ENCODE data around the gene WDR86. TPM values are rescaled to one million over a fixed set of nuclear protein-coding genes. Genes with fewer than 3 reads are reported as not detected.

Gene WDR86
- total RNA-seq, 1 experiment from 2014 or later, result not detected

DNA sequence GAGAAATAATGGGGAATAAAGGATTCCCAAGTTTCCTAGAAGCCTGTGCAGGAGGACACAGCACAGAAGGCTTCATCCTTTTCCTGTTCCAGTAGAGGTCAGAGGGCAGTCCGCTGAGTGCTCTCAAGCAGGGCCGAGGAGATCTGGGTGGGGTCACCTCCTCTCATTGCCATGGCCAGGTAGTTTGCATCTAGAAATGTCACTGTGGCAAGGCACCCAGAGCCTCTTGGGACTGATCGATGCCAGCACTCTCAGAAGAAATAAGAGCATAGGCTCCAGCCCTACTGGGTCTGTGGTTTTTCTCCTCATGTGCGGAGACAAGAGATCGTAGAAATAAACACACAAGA is 60.4 kb downstream of the WDR86 start:
- intact Hi-C loops (cut with micrococcal nuclease; ENCODE audit: unreplicated experiment), result no loop called here
- H3K27ac Mint-ChIP-seq (ENCODE audit: unreplicated experiment), result peak overlapping the region; percentile 83
- peaks cover 27% of the 10 kb centered on the region for H3K4me1 Mint-ChIP-seq (ENCODE audit: low read depth, unreplicated experiment)
- H3K9me3 Mint-ChIP-seq (ENCODE audit: low read depth, unreplicated experiment), result no peaks in the 10 kb centered on the region
- H3K27me3 Mint-ChIP-seq (ENCODE audit: unreplicated experiment), result no peaks in the 10 kb centered on the region
- peaks cover 29% of the 10 kb centered on the region for H3K36me3 Mint-ChIP-seq (ENCODE audit: insufficient read depth, unreplicated experiment)
- TF ChIP-seq, protein P1, sequence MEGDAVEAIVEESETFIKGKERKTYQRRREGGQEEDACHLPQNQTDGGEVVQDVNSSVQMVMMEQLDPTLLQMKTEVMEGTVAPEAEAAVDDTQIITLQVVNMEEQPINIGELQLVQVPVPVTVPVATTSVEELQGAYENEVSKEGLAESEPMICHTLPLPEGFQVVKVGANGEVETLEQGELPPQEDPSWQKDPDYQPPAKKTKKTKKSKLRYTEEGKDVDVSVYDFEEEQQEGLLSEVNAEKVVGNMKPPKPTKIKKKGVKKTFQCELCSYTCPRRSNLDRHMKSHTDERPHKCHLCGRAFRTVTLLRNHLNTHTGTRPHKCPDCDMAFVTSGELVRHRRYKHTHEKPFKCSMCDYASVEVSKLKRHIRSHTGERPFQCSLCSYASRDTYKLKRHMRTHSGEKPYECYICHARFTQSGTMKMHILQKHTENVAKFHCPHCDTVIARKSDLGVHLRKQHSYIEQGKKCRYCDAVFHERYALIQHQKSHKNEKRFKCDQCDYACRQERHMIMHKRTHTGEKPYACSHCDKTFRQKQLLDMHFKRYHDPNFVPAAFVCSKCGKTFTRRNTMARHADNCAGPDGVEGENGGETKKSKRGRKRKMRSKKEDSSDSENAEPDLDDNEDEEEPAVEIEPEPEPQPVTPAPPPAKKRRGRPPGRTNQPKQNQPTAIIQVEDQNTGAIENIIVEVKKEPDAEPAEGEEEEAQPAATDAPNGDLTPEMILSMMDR (IDR thresholded peaks at IDR 0.05; ENCODE audit: unreplicated experiment), result no peak
- peak overlapping the region; percentile 69 for H3K4me3 Mint-ChIP-seq (ENCODE audit: low read depth, unreplicated experiment)
- CTCF ChIA-PET, result interaction anchor here (1.3 to 1.6 kb wide), 3 partner anchors 8 to 34 kb away, joined by 3 to 6 read pairs (median 5); partner anchors contain the start of gene NUB1
- BruUV-seq (replicated peaks), result TSS peak; percentile 98
- DNase-seq, result peak; percentile 6

DNA sequence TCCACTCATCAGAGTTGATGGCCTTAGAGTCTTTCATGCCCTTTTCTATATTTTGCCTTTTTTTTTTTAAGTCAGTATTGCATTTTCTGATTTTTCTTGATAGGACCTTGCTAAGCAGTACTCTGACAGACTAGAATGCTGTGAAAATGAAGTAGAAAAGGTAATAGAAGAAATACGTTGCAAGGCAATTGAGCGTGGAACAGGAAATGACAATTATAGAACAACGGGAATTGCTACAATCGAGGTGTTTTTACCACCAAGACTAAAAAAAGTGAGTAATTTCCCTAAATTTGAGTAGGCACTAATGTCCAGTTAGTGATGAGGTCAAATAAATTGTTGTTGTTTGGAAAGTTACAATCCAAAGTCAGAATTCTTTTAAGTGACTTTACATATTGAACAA is 60.9 kb downstream of the WDR86 start:
- DNase-seq, result no peak
- Mint-ChIP-seq H3K36me3 (ENCODE audit: insufficient read depth, unreplicated experiment) (peaks cover 29% of the 10 kb centered on the region), H3K4me3 (ENCODE audit: low read depth, unreplicated experiment) (peak overlapping the region; percentile 69), H3K27me3 (ENCODE audit: unreplicated experiment) (no peaks in the 10 kb centered on the region), H3K4me1 (ENCODE audit: low read depth, unreplicated experiment) (peaks cover 27% of the 10 kb centered on the region), H3K27ac (ENCODE audit: unreplicated experiment) (no peak overlapping the region), H3K9me3 (ENCODE audit: low read depth, unreplicated experiment) (no peaks in the 10 kb centered on the region)
- intact Hi-C loops (cut with micrococcal nuclease; ENCODE audit: unreplicated experiment), result no loop called here
- TF ChIP-seq, protein P1 (IDR thresholded peaks at IDR 0.05; ENCODE audit: unreplicated experiment), result no peak
- no TSS peak for BruUV-seq (replicated peaks)
- CTCF ChIA-PET, result no interaction called here

DNA sequence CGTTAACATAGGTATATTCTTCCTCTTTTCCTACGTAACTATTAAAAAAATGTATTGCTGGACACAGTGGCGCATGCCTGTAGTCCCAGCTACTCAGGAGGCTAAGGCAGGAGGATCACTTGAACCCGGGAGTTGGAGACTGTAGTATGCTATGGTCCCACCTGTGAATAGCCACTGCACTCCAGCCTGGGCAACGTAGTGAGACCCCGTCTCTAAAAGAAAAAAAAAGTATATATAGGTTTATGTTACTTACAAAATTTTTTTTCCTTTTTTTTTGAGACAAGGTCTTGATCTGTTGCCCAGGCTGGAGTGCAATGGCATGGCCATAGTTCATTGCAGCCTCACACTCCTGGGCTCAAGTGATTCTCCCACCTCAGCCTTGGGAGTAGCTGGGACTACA is 62.6 kb downstream of the WDR86 start:
- Mint-ChIP-seq H3K9me3 (ENCODE audit: low read depth, unreplicated experiment) (no peaks in the 10 kb centered on the region), H3K27me3 (ENCODE audit: unreplicated experiment) (no peaks in the 10 kb centered on the region), H3K36me3 (ENCODE audit: insufficient read depth, unreplicated experiment) (peaks cover 41% of the 10 kb centered on the region), H3K4me1 (ENCODE audit: low read depth, unreplicated experiment) (peaks cover 27% of the 10 kb centered on the region), H3K4me3 (ENCODE audit: low read depth, unreplicated experiment) (no peak overlapping the region), H3K27ac (ENCODE audit: unreplicated experiment) (no peak overlapping the region)
- BruUV-seq (replicated peaks), result no TSS peak
- TF ChIP-seq, protein P1 (IDR thresholded peaks at IDR 0.05; ENCODE audit: unreplicated experiment), result no peak
- intact Hi-C loops (cut with micrococcal nuclease; ENCODE audit: unreplicated experiment), result no loop called here
- CTCF ChIA-PET, result interaction anchor here (0.9 kb wide), 1 partner anchor 138 kb away, joined by 3 read pairs; no protein-coding TSS in a partner anchor
- DNase-seq, result no peak

DNA sequence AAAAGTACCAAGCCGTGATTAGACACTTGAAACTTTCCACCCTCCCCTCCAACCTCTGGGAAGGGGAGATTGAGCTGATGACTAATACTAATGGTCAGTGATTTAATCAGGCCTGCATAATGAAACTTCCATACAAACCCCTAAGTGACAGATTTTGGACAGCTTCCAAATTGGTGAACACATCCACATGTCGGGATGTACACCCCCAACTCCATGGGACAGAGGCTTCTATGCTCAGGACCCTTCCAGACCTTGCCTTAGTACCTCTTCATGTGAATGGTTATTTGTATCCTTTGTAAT is 63.4 kb downstream of the WDR86 start:
- CTCF ChIA-PET, result interaction anchor here (0.9 kb wide), 1 partner anchor 138 kb away, joined by 3 read pairs; no protein-coding TSS in a partner anchor
- TF ChIP-seq, protein P1 (IDR thresholded peaks at IDR 0.05; ENCODE audit: unreplicated experiment), result no peak
- Mint-ChIP-seq H3K9me3 (ENCODE audit: low read depth, unreplicated experiment) (no peaks in the 10 kb centered on the region), H3K27ac (ENCODE audit: unreplicated experiment) (peak overlapping the region; percentile 15), H3K4me1 (ENCODE audit: low read depth, unreplicated experiment) (peaks cover 27% of the 10 kb centered on the region), H3K27me3 (ENCODE audit: unreplicated experiment) (no peaks in the 10 kb centered on the region), H3K4me3 (ENCODE audit: low read depth, unreplicated experiment) (no peak overlapping the region), H3K36me3 (ENCODE audit: insufficient read depth, unreplicated experiment) (peaks cover 41% of the 10 kb centered on the region)
- BruUV-seq (replicated peaks), result no TSS peak
- DNase-seq, result no peak
- intact Hi-C loops (cut with micrococcal nuclease; ENCODE audit: unreplicated experiment), result no loop called here
